SK-N-MC (cell line): Measurements from ENCODE around the gene MCM7.

Source experiments
- EZH2 ChIP-seq: fragments of 200-600 bp; sonication (generic); IDR thresholded peaks from one replicate; pipeline ENCODE4 v1.6.1; 2017; ENCODE audit warnings: antibody characterized with exemption
- FOXP2 ChIP-seq: optimal IDR thresholded peaks from 2 replicates; pipeline ENCODE3; 2011; ENCODE audit warnings: mild to moderate bottlenecking, moderate library complexity; ENCODE audit not compliant: insufficient read depth; ENCODE audit errors: extremely low read length, control extremely low read depth
- POLR2AphosphoS5 ChIP-seq: IDR thresholded peaks from 2 replicates; pipeline ENCODE4 v1.6.1; 2012; ENCODE audit warnings: mild to moderate bottlenecking, low read depth, low read length, borderline replicate concordance

DNA sequence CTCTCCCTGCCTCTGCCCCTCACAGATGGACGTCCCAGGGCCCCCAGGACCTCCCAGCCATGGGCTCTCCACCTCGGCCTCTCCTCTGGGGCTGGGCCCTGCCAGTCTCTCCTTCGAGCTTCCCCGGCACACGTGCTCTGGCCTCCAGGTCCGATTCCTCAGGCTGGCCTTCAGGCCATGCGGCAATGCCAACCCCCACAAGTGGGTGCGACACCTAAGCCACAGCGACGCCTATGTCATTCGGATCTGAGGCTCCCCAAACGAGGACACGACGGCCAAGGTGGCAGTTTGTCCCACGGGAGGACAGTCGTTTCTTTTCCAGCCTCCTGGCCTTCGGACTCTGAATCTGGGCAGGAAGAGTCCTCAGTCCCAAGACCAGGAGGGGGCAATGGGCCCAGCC is 5.4 kb upstream of the MCM7 start:
- no peak for TF ChIP-seq EZH2
- no peak for TF ChIP-seq POLR2AphosphoS5
- TF ChIP-seq FOXP2, result no peak
